GM12878 (cell line): Measurements from ENCODE around the gene DST. TPM values are rescaled to one million over a fixed set of nuclear protein-coding genes. Genes with fewer than 3 reads are reported as not detected.

ENCODE experiments used
- ATAC-seq: fragments of 200-7000 bp; cut with Tn5 transposase; 3 replicates; pipeline ENCODE4 v1.9.1; 2020; ENCODE audit warnings: mild to moderate bottlenecking, moderate library complexity
- BruUV-seq: library from RNA; stranded (reverse); fragments of 400-500 nt; replicated peaks from 2 replicates; lab custom pipeline; 2021; lab: Mats Ljungman, UMichigan
- CTCF ChIA-PET: fragments of 300-600 bp; sonication (Branson Sonifier 250); formaldehyde crosslinking; extraction: SDS; loops from one replicate; lab custom pipeline; 2021; ENCODE audit warnings: inconsistent platforms; lab: Yijun Ruan, JAX
- POLR2A ChIA-PET: fragments of 350-600 bp; formaldehyde crosslinking; extraction: SDS; loops from one replicate; lab custom pipeline; 2021; ENCODE audit warnings: inconsistent platforms; lab: Charles Lee
- RAD21 ChIA-PET: fragments of 300-600 bp; sonication (Branson Sonifier 250); formaldehyde crosslinking; loops from one replicate; lab custom pipeline; 2023; ENCODE audit warnings: antibody characterized with exemption; ENCODE audit not compliant: unreplicated experiment; lab: Charles Lee
- SMC1A ChIA-PET: fragments of 300-600 bp; sonication (Branson Sonifier 250); formaldehyde crosslinking; loops from one replicate; lab custom pipeline; 2023; ENCODE audit not compliant: unreplicated experiment, uncharacterized antibody; lab: Charles Lee
- DNase-seq: peaks from one replicate; pipeline ENCODE4 v3.0.0-alpha.2; 2011; ENCODE audit warnings: low read depth, low spot score
- FAIRE-seq: peaks from 3 replicates; lab custom pipeline; 2011; peaks lifted over from hg19 to GRCh38; lab: Jason Lieb, UNC
- H2AFZ ChIP-seq: 2 replicates; pipeline ENCODE4 v1.6.0; 2011; ENCODE audit warnings: low read depth, low read length, control low read depth; ENCODE audit not compliant: control insufficient read depth
- H3K27ac ChIP-seq: 2 replicates; pipeline ENCODE4 v1.5.1; 2011; ENCODE audit warnings: control low read depth; ENCODE audit not compliant: control insufficient read depth, insufficient read depth
- H3K27me3 ChIP-seq, 2 experiments: replicated peaks in 1 of 2; 2 replicates each; pipeline versions ENCODE4 v1.6.0 to v1.6.1; 2011; ENCODE audit warnings: low read length in 1 of 2; ENCODE audit not compliant: control insufficient read depth in 2 of 2, insufficient read depth in 2 of 2
- H3K36me3 ChIP-seq, 2 experiments: 2 replicates each; pipeline ENCODE4 v1.5.1; 2011; ENCODE audit warnings: low read length in 1 of 2; ENCODE audit not compliant: control insufficient read depth in 2 of 2, insufficient read depth in 2 of 2
- H3K4me1 ChIP-seq: 2 replicates; pipeline ENCODE4 v1.6.1; 2011; ENCODE audit warnings: mild to moderate bottlenecking, low read length, moderate library complexity, mixed read lengths; ENCODE audit not compliant: control insufficient read depth, insufficient read depth
- H3K4me2 ChIP-seq: 2 replicates; pipeline ENCODE4 v1.6.0; 2011; ENCODE audit warnings: control low read depth; ENCODE audit not compliant: control insufficient read depth, insufficient read depth
- H3K4me3 ChIP-seq: fragments of 200-600 bp; sonication (generic); 2 replicates; pipeline ENCODE4 v1.5.1; 2016
- H3K79me2 ChIP-seq: 2 replicates; pipeline ENCODE4 v1.6.0; 2011; ENCODE audit warnings: low read length; ENCODE audit not compliant: control insufficient read depth, insufficient read depth
- H3K9ac ChIP-seq: 2 replicates; pipeline ENCODE4 v1.8.0; 2011; ENCODE audit warnings: low read length, control low read depth, mixed read lengths; ENCODE audit not compliant: control insufficient read depth, insufficient read depth
- H3K9me3 ChIP-seq: replicated peaks from 3 replicates; pipeline ENCODE4 v1.5.1; 2011; ENCODE audit warnings: mild to moderate bottlenecking, low read length; ENCODE audit not compliant: control insufficient read depth, insufficient read depth
- H4K20me1 ChIP-seq: 2 replicates; pipeline ENCODE4 v1.6.0; 2011; ENCODE audit not compliant: control insufficient read depth, insufficient read depth
- BRCA1 ChIP-seq: IDR thresholded peaks from 2 replicates; pipeline ENCODE4 v1.6.1; 2011; ENCODE audit warnings: low read depth, low read length, improper control_type of control experiment
- CBX3 ChIP-seq: fragments of 200-600 bp; sonication (generic); IDR thresholded peaks from 2 replicates; pipeline ENCODE4 v1.6.1; 2016; ENCODE audit warnings: low read depth, borderline replicate concordance
- CHD4 ChIP-seq: fragments of 200-600 bp; sonication (generic); IDR thresholded peaks from 2 replicates; pipeline ENCODE4 v1.6.1; 2016; ENCODE audit warnings: mild to moderate bottlenecking
- ETV6 ChIP-seq, 2 experiments: fragments of 450-650 bp in 1 of 2; IDR thresholded peaks in 1 of 2; conservative IDR thresholded peaks in 1 of 2; 2 replicates each; pipeline ENCODE4 v1.6.1; 2014; ENCODE audit warnings: antibody characterized with exemption in 1 of 2, borderline replicate concordance in 1 of 2, low read depth in 1 of 2, mild to moderate bottlenecking in 1 of 2, moderate library complexity in 1 of 2
- EZH2 ChIP-seq: IDR thresholded peaks from 2 replicates; pipeline ENCODE4 v1.6.1; 2012; ENCODE audit warnings: low read depth, mild to moderate bottlenecking, control low read depth, inconsistent platforms, low read length, borderline replicate concordance; ENCODE audit not compliant: control insufficient read depth
- MYB ChIP-seq: fragments of 150-350 bp; IDR thresholded peaks from 2 replicates; pipeline ENCODE4 v1.6.1; 2014; ENCODE audit warnings: mild to moderate bottlenecking, low read depth, low read length, borderline replicate concordance
- PAX8 ChIP-seq: fragments of 450-650 bp; IDR thresholded peaks from 2 replicates; pipeline ENCODE4 v1.6.1; 2017; ENCODE audit warnings: mild to moderate bottlenecking, moderate library complexity
- ZNF24 ChIP-seq: fragments of 450-650 bp; IDR thresholded peaks from 2 replicates; pipeline ENCODE4 v1.6.1; 2017; ENCODE audit warnings: antibody characterized with exemption, mild to moderate bottlenecking
- ZSCAN29 ChIP-seq: fragments of 450-650 bp; IDR thresholded peaks from 2 replicates; pipeline ENCODE4 v1.6.1; 2017; ENCODE audit warnings: mild to moderate bottlenecking, moderate library complexity
- WGBS: methylation state at CpG from one replicate; pipeline ENCODE4 v1.1.6; 2016; ENCODE audit warnings: low lambda C conversion rate; ENCODE audit not compliant: insufficient replicate concordance, insufficient coverage; ENCODE audit errors: missing lambda C conversion rate; 5-methylcytosine and 5-hydroxymethylcytosine counted together
- in situ Hi-C: fragments of 300-500 bp; cut with MboI; formaldehyde crosslinking; loops from 9 replicates; pipeline ENCODE4 v1.14.3; 2018; ENCODE audit warnings: mixed read lengths
- intact Hi-C: fragments of 100-400 bp; cut with micrococcal nuclease; formaldehyde crosslinking; loops from one replicate; pipeline ENCODE4 v1.14.2; 2022; ENCODE audit not compliant: unreplicated experiment
- polyA plus RNA-seq, 11 experiments: library from polyadenylated mRNA; depleted of rRNA in 4 of 11; unstranded in 6 of 11; stranded (reverse) in 5 of 11; fragments of >200 nt; fragmentation: Nextera tagmentation in 4 of 11; fragmentation: Illumina TruSeq in 1 of 11; extraction: Ambion mirVana in 4 of 11; extraction: Trizol in 1 of 11; gene quantifications; 1 replicate in 1 of 11; 2 replicates in 10 of 11; pipeline versions ENCODE4 v1.2.1 to v1.2.3, GENCODE V29; 2011 to 2016; ENCODE audit warnings: inconsistent platforms in 2 of 11, missing spikeins in 2 of 11, low read depth in 1 of 11
- total RNA-seq, 4 experiments: library from RNA; depleted of rRNA in 3 of 4; stranded (reverse); fragments of >200 nt in 3 of 4; fragmentation: Illumina TruSeq in 1 of 4; extraction: Trizol in 1 of 4; gene quantifications; 2 replicates each; pipeline versions ENCODE4 v1.2.1 to v1.2.3, GENCODE V29; 2013 to 2021

The DST gene
- total and polyA plus RNA-seq, 10 of the 15 experiments (the other 5 are each of a cell fraction or from before 2014, with no cell fraction given): 32.1 to 156 (median 75.0) TPM

GRCh38 chr6:56521454-56521853, 121.2 kb downstream of the DST start:
- ChIA-PET POLR2A (interaction anchor here (0.7 to 1.1 kb wide), 2 partner anchors 16 to 607 kb away, joined by 5 to 7 read pairs; no protein-coding TSS in a partner anchor), CTCF (interaction anchor here (0.6 to 3.2 kb wide), 6 partner anchors 10 to 330 kb away, joined by 4 to 10 read pairs (median 6); no protein-coding TSS in a partner anchor), SMC1A (interaction anchor here (0.6 to 1.4 kb wide), 7 partner anchors 9 to 71 kb away, joined by 3 read pairs; no protein-coding TSS in a partner anchor)
- no peaks in the 10 kb centered on the region for H3K4me1 ChIP-seq
- TF ChIP-seq EZH2 (no peak), ZNF24 (no peak), CHD4 (no peak), MYB (no peak), ZSCAN29 (no peak), PAX8 (no peak), BRCA1 (no peak), ETV6 (conservative IDR thresholded peaks at IDR 0.05 in 1 of 2, IDR thresholded peaks at IDR 0.05 in 1 of 2; ENCODE audit: borderline replicate concordance in 1 of 2, low read depth in 1 of 2) (no peak), CBX3 (no peak)
- TF ChIP-seq, all 136 proteins: peak for 0
- Histone ChIP-seq H3K4me2 (no peak overlapping the region), H3K27me3 (no peaks in the 10 kb centered on the region), H2AFZ (no peak overlapping the region), H3K9ac (no peak overlapping the region), H3K4me3 (no peak overlapping the region), H3K27ac (no peak overlapping the region), H3K9me3 (no peaks in the 10 kb centered on the region; the same call in 2 of the 3 replicates), H3K79me2 (no peaks in the 10 kb centered on the region), H3K36me3 (peaks cover 4 to 26% of the 10 kb centered on the region in 2 experiments; a peak in 3 of 4 replicates), H4K20me1 (peaks cover 3% of the 10 kb centered on the region; the same call in 1 of the 2 replicates)
- RAD21 ChIA-PET: no interaction called here
- WGBS: 98% methylated on average over 2 of the region's 2 CpGs
- FAIRE-seq (no peak), DNase-seq (no peak), ATAC-seq (no peak)
- intact Hi-C loops (no loop called here), in situ Hi-C loops (no loop called here)
- no TSS peak for BruUV-seq
